ENCODE data around the gene PHKA1. TPM values are rescaled to one million over a fixed set of nuclear protein-coding genes. Genes with fewer than 3 reads are reported as not detected.

Gene PHKA1
- total RNA-seq, 1 experiment from 2014 or later: 10.5 TPM

- H3K27ac ChIP-seq (ENCODE audit: low read depth, low read length, poor library complexity, severe bottlenecking): no peak overlapping the region
- TF ChIP-seq CTCF (conservative IDR thresholded peaks at IDR 0.05; ENCODE audit: low read depth, low read length) (no peak), EZH2 (IDR thresholded peaks at IDR 0.05; ENCODE audit: borderline replicate concordance, low read depth, low read length, poor library complexity, severe bottlenecking) (no peak)
- intact Hi-C loops (cut with micrococcal nuclease; ENCODE audit: unreplicated experiment): no loop called here
- H3K4me3 ChIP-seq (ENCODE audit: low read depth, low read length, poor library complexity, severe bottlenecking): no peak overlapping the region
- ChIA-PET POLR2A (ENCODE audit: low non-redundant PET) (no interaction called here), CTCF (no interaction called here)
- no peaks in the 10 kb centered on the region for H3K4me1 ChIP-seq (ENCODE audit: insufficient read depth, low read length, poor library complexity, severe bottlenecking)
- no TSS peak for BruUV-seq (replicated peaks)
- no peaks in the 10 kb centered on the region for H3K36me3 ChIP-seq (ENCODE audit: insufficient read depth, low read length, poor library complexity, severe bottlenecking)
- no peaks in the 10 kb centered on the region for H3K27me3 ChIP-seq (replicated peaks; ENCODE audit: insufficient read depth, low read depth, low read length, poor library complexity)
- no peak for DNase-seq (ENCODE audit: low spot score)
- no peaks in the 10 kb centered on the region for H3K9me3 ChIP-seq (ENCODE audit: low read depth, low read length, poor library complexity, severe bottlenecking)
Measured at GRCh38 chrX:72659723-72660122, 54.4 kb downstream of the PHKA1 start.

GRCh38 chrX:72652082-72652481, 62.0 kb downstream of the PHKA1 start:
- peaks cover 3% of the 10 kb centered on the region for H3K27me3 ChIP-seq (replicated peaks; ENCODE audit: insufficient read depth, low read depth, low read length, poor library complexity)
- DNase-seq (ENCODE audit: low spot score): no peak
- H3K36me3 ChIP-seq (ENCODE audit: insufficient read depth, low read length, poor library complexity, severe bottlenecking): no peaks in the 10 kb centered on the region
- no peak overlapping the region for H3K4me3 ChIP-seq (ENCODE audit: low read depth, low read length, poor library complexity, severe bottlenecking)
- ChIA-PET CTCF (no interaction called here), POLR2A (ENCODE audit: low non-redundant PET) (no interaction called here)
- no peak overlapping the region for H3K27ac ChIP-seq (ENCODE audit: low read depth, low read length, poor library complexity, severe bottlenecking)
- no TSS peak for BruUV-seq (replicated peaks)
- H3K9me3 ChIP-seq (ENCODE audit: low read depth, low read length, poor library complexity, severe bottlenecking): no peaks in the 10 kb centered on the region
- TF ChIP-seq CTCF (conservative IDR thresholded peaks at IDR 0.05; ENCODE audit: low read depth, low read length) (no peak), EZH2 (IDR thresholded peaks at IDR 0.05; ENCODE audit: borderline replicate concordance, low read depth, low read length, poor library complexity, severe bottlenecking) (no peak)
- no peaks in the 10 kb centered on the region for H3K4me1 ChIP-seq (ENCODE audit: insufficient read depth, low read length, poor library complexity, severe bottlenecking)
- intact Hi-C loops (cut with micrococcal nuclease; ENCODE audit: unreplicated experiment): no loop called here

- TF ChIP-seq CTCF (conservative IDR thresholded peaks at IDR 0.05; ENCODE audit: low read depth, low read length) (no peak), EZH2 (IDR thresholded peaks at IDR 0.05; ENCODE audit: borderline replicate concordance, low read depth, low read length, poor library complexity, severe bottlenecking) (no peak)
- BruUV-seq (replicated peaks): no TSS peak
- H3K36me3 ChIP-seq (ENCODE audit: insufficient read depth, low read length, poor library complexity, severe bottlenecking): no peaks in the 10 kb centered on the region
- peak; percentile 54 for DNase-seq (ENCODE audit: low spot score)
- intact Hi-C loops (cut with micrococcal nuclease; ENCODE audit: unreplicated experiment): no loop called here
- H3K27ac ChIP-seq (ENCODE audit: low read depth, low read length, poor library complexity, severe bottlenecking): no peak overlapping the region
- no peaks in the 10 kb centered on the region for H3K4me1 ChIP-seq (ENCODE audit: insufficient read depth, low read length, poor library complexity, severe bottlenecking)
- POLR2A ChIA-PET (ENCODE audit: low non-redundant PET): no interaction called here
- no peak overlapping the region for H3K4me3 ChIP-seq (ENCODE audit: low read depth, low read length, poor library complexity, severe bottlenecking)
- CTCF ChIA-PET: no interaction called here
- no peaks in the 10 kb centered on the region for H3K27me3 ChIP-seq (replicated peaks; ENCODE audit: insufficient read depth, low read depth, low read length, poor library complexity)
- H3K9me3 ChIP-seq (ENCODE audit: low read depth, low read length, poor library complexity, severe bottlenecking): no peaks in the 10 kb centered on the region
Measured at GRCh38 chrX:72644946-72645345, 69.2 kb downstream of the PHKA1 start.

All from A673 (cell line).